Myocyte (in vitro differentiated cells): Measurements from ENCODE around the gene ARVCF. TPM values are rescaled to one million over a fixed set of nuclear protein-coding genes. Genes with fewer than 3 reads are reported as not detected.
"Not testable (repeated sequence)": the region's sequence is repeated elsewhere in the genome, so short reads cannot be mapped to it uniquely, and the experiment has no call there.

Experiments used
- DNase-seq: peaks from one replicate; pipeline ENCODE4 v3.0.0-alpha.2; 2012; ENCODE audit warnings: low read depth
- total RNA-seq: library from RNA; depleted of rRNA; stranded (reverse); fragments of >200 nt; gene quantifications from 2 replicates; pipeline ENCODE4 v1.2.3, GENCODE V29; 2014

ARVCF gene
- total RNA-seq, 1 donor from 2014 or later: 26.2 TPM

DNA sequence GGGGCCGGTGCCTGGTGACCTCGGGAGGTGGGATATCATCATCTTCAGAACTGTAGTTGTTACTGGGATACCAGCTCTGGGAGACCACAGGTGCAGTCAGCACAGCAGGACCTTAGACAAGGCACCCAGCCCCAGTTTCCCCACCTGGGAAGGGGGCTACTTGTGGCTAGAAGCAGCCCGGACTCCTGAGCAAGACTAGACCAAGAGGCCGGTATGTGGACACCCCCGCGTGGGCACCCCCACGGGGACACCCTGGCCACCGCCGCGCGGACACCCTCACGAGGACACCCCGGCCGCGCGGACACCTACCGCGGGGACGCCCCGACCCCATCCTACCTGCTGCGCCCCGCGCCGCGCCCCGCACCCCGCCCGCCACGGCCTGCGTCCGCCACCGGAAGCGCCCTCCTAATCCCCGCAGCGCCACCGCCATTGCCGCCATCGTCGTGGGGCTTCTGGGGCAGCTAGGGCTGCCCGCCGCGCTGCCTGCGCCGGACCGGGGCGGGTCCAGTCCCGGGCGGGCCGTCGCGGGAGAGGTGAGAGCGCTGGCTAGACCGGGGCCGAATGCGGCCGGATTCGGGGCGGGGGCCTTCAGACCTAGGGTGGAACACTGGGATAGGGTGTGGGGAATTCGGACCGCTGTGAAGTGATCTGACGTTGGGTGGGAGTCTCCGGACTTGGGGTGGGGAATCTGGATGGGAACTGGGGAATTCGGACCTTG is 75.1 kb downstream of the ARVCF start, which contains the start of the genes COMT and TXNRD2:
Gene COMT, plus strand, starts transcription at position 408 of the 718 bp plus-strand sequence. CDS start 20,755 bp downstream, outside the sequence.
Gene TXNRD2, minus strand, starts transcription at position 454 of the 718 bp plus-strand sequence. Its CDS starts 15 bp downstream, at position 439.
- peak; percentile 76 for DNase-seq

DNA sequence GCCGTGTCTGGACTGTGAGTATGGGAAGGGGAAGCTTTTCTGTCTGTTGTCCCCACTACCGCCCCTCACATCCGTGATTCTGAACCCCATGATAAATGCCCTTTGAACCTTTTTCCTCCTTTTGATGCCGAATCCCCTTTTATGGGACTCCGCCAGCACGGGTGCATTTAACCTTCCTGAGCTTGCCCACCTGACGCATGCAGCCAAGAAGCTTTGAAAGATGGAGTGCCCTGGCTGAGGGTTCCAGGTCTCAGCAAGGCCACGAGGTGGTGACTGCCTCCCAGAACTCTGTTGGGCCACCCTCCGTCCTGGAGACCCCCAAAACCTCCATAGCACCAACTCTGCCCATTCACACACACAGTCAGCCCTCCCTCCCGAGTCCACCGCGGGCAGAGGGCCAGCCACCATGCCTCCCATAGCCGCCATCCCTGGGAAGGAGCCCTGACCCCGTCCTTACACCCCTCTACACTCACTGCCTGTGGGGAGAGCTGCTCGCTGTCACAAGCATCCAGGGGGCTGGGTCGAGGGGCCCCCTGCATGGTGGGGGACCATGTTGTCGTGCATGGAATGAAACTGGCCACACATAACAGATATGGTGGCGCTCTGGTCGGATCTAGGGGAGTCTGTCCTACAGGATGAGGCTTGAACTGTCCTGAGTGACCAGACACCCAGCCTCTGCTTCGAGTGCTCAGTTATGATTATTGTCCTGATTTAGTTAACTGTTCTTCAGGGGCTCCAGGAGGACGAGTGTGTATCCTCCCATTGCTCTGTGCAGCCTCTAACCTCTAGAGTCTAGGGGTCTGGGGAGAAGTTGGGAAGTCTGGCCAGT is 75.9 kb downstream of the ARVCF start:
- peak; percentile 21 for DNase-seq

DNA sequence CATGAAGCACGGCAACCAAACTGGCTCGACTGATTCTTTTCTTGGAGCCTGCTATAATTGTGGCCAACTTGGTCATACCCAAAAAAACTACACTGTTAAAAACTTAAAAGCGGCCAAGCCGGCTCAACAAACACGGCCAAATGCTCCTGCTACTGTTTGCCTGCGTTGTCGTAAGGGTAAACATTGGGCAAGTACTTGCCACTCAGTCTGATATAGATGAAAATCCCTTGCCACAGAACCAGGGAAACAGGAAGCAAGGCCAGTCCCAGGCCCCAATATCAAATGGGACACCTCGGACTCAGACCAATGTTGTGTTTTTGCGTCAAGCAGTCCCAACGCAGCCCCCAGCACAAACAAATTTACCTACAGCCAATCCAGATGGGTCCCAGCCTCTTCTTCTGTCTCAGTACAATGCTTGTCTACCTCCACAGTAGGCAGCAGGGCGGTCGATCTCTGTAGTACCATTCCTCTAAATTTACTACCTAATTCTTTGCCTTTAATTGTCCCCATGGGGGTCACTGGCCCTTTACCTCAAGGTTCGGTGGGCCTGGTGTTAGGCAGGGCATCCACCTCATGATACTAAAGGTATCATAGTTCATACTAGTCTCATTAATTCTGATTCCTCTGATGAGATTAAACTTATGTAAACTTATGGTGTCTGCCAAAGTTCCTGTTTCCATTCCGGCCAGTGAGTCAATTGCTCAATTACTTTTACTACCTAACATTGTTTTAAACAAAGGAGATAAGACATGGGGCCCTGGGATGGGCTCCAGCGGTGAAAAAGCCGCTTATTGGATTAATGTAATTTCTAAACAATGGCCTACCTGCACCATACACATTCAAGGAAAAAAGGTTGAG is 78.8 kb downstream of the ARVCF start:
- DNase-seq: no peak

DNA sequence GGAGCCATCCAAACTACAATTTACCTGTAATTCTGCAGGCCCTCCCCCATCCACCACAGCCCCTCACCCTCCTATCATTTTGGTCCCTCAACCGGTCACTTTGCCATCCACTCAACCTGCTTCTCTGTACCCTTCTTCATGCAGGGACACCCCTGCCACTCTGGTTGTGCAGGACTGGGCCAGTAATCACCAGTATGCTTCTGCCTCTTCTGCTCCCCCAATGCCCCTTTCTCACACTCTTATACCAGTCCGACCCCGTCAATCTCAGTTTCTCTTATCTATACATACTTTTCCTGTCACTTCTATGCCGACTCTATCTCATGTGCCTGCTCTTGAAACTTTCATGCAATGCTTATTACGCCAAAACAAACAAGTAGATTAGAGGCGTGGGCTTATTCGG is 80.1 kb downstream of the ARVCF start:
- DNase-seq: no peak

DNA sequence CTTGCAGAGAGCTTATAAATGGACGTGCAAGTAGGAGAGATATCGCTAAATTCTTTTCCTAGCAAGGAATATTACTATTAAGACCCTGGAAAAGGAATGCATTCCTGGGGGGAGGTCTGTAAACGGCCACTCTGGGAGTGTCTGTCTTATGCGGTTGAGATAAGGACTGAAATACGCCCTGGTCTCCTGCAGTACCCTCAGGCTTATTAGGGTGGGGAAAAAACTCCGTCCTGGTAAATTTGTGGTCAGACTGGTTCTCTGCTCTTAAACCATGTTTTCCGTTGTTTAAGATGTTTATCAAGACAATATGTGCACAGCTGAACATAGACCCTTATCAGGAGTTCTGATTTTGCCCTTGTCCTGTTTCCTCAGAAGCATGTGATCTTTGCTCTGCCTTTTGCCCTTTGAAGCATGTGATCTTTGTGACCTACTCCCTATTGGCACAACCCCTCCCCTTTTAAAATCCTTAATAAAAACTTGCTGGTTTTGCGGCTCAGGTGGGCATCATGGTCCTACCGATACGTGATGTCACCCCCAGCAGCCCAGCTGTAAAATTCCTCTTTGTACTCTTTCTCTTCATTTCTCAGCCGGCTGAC is 81.4 kb downstream of the ARVCF start:
- not testable (repeated sequence) for DNase-seq

DNA sequence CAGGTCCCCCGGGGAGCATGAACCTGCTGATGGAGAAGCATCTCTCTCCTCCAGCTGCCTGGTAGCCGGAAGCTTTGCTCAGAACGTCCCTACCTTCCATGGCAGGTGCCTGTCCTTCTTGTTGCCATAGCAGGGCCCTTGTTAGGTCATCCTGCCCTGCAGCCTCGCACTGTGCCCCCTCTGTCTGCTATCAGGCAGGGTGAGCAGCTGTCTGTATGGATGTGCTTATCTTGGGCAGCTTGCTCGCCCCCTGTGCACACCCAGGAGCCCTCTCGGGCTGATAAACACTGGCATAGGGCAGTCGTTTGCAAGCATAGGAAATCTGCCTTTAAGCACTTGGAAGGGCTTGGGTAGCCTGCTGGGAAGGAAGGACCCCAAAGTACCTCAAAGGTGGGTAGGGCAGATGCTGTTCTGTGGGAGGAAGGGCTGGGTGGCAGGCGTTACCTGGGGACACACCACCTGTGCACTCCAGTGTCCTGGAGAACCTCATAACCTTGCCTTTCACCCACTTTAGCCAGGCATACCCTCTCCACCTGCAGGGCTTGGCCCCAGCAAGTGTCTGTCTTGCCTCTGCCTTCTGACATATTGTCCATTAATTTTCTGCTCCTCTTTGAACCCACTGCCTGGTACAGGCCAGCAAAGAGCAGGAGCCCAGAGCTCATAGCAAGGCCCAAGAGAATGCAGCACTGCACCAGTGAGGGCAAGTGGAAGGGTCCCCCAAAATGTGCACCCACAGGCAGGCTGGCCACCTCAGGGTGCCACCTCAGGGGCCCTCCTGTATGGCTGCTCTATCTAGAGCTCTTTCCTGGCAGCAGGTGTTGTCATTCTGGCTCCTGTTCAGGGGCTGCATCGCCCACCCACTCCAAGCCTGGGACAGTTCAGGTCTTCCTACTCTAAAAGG is 83.0 kb downstream of the ARVCF start:
- no peak for DNase-seq

DNA sequence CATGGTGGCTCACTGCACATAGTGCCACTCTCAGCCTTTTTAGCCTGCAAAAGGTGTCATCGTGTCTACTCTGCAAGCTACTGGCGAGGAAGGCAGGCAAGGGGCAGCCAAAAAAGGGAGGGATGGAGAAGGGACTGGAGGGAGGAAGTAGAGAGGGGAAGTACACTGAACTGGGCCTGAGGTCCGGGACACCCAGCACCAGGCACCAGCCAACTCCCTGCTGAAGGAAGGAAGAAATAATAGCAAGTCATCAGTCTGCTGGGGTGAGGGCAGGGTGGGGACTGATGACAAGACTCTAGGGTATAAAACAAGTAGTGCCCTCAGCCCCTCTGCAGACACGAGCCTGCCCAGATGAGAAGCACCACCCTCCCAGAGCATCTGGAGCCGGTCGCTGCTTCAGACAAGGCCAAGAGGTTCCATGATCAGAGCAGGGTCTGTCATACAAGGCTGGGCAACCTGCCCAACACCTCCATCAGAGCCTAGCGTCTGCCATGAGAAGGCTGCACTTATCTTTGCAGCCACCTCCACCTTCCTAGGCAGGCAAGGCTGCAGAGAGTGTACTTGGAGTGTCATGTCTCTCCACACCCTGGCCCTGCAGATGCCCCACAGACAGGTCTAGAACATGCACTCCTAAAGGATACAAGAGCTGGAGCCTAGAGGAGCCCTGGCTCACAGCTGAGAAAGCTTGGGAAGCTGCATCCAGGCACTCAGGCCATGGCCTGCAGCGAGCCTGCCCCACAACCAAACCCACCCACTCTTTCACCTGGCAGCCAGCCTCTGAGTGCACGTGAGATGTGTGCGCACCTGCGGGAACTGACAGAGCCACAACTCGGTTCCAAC is 84.0 kb downstream of the ARVCF start:
- no peak for DNase-seq

DNA sequence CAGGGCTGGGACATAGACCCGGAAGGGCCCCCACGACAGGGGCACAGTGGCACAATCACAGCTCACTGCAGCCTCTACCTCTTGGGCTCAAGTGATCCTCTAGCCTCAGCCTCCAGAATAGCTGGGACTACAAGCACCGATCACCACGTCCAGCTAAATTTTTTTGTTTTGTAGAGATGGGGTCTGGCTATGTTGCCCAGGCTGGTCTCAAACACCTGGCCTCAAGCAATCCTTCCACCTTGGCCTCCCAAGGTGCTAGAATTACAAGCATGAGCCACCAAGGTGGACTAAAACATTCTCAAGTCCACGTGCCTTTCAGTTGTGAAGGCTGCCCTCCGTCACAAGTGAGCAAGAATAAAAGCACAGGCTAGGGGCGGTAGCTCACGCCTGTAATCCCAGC is 85.1 kb downstream of the ARVCF start:
- DNase-seq: no peak

DNA sequence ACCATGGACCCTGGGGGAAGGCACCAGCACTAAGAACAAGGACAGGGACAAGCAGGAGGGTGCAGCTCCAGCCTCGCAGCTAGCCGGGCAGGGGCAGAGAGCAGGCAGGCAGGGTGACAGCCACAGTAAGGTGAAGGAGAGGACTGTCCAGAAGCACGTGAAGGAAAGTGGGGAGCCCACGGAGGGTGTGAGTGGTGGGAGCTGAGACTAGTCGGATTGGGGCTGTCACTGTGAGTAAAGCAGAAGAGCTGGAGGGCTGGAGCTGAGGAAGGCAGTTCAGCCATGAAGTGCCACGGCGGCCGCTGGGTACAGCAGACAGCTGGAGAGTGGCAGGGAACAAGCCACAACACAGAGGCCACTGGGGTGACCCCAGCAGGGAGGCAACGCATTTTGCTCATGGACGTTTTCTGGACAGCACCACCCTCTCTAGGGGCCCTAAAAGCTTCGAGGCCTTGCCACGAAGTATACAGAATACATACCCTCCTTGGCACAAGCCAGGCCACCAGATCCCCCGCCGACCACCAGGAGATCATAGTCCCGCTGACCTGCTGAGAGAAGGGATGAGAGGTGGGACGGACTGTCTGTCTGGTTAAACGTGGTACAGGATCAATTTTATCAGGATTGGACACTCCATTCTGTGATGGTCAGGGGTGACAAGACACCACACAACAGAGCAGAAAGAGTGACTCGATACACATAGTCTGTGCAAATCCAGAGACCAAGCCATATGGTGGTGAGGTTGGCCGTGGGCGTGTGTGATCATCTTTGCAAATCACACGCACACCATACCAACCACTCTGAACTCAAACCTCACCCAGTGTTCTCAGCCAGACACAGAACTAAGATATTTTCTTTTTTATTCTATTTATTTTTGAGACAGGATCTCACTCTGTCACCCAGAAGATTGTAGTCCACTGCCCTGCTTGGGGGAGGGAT is 85.8 kb downstream of the ARVCF start:
- no peak for DNase-seq

DNA sequence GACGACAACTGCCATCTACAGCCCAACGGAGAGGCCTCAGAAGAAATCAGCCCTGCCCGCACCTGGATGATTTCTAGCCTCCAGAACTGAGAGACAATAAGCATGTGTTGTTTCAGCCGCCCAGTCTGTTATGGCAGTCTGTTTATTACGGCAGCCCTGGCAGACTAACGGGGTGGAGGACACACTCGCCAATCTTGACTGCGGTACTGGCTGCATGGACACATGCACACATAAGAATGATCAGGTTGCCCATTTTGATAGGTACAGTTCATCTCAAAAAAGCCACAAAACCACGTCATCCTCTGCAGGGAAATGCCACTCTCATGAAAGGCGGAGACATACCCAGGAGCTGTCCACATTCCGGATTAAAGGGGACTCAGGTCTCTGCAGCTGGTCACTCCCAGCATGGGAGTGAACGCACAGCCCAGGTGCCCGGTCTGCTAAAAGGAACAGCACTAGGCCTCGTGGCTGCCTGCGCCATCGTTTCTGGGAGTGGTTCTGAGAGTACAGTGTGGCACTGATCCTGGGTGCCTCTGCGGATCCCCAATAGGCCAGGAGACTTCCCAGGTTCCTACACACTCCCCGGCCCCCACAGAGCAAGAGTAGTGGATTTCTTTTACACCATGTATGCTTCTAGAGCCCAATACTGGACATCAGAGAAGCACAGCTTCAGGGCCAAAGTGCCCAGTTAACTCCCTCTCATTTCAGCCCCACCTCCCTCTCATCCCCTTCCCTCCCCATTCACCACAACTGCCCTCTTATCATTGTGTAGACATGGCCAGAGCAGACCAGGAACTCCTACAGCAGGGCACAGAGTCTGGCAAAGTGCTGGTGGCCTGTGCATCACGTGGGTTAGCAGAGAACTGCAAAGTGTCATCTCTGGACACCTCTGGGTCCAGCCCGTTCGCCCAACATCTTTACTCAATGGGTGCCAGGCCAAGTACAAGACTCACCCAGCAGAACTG is 86.8 kb downstream of the ARVCF start:
- peak; percentile 28 for DNase-seq

DNA sequence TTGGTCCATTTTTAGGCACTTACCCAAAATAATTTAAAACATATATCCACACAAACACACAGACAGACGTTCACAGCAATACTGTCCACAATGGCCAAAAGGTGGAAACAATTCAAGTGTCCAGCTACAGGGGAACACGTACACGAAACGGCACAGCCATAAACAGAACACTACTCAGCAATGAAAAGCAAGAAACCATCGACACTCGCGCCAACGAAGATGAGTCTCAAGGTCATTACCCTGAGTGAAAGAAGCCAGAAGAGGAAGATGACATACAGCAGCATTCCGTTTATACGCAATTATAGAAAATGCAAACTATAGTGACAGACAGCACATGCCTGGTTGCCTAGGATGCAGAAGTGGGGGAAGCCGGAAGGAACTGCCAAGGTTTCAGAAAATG is 88.4 kb downstream of the ARVCF start:
- DNase-seq: no peak

DNA sequence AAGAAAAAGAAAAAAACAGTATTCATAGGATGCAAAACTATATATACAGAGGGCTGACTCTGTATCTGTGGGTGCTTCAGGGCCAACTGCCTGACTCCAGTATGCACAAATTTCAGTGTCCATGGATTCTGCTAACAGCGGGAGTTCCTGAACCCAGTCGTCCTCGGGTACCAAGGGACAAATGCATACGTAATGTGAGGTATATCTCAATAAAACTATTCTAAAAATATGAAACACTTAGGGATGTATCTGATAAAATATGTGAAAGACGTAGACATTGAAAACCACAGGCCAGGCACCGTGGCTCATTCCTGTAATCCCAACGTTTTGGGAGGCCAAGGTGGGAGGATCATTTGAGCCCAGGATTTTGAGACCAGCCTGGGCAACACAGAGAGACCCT is 88.9 kb downstream of the ARVCF start:
- DNase-seq: no peak

DNA sequence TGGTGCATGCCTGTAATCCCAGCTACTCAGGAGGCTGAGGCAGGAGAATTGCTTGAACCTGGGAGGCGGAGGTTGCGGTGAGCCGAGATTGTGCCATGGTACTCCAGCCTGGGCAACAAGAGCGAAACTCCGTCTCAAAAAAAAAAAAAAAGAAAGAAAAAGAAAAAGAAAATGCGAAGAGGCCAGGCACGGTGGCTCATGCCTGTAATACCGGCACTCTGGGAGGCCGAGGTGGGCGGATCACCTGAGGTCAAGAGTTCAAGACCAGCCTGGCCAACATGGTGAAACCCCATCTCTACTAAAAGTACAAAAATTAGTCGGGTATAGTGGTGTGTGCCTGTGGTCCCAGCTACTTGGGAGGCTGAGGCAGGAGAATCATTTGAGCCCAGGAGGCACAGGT is 90.6 kb downstream of the ARVCF start:
- DNase-seq: not testable (repeated sequence)

DNA sequence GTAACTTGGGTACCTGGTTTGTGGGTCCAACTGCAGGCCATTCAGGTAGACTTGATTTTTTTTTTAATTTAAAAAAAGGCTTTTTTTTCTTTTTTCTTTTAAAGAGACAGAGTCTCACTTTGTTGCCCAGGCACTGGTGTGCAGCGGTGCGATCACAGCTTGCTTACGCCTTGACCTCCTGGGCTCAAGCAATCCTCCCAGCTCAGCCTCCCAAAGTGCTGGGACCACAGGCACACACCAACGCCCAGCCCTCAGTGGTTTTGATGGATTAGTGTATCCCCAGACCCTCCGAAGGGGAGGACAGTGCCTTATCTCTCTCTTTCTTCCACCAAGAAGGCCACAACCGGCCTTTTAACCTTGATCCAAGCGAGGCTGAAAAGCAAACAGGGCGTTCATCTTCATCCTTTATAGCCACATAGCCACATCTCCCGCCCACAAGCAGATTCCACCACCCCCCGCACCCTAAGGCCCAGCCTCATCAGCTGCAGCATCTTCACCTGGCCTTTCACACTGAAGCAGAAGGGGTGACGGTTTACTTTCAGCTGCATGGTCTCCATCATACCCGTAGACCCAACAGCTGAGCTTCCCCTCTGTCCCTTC is 92.6 kb downstream of the ARVCF start:
- DNase-seq: no peak

DNA sequence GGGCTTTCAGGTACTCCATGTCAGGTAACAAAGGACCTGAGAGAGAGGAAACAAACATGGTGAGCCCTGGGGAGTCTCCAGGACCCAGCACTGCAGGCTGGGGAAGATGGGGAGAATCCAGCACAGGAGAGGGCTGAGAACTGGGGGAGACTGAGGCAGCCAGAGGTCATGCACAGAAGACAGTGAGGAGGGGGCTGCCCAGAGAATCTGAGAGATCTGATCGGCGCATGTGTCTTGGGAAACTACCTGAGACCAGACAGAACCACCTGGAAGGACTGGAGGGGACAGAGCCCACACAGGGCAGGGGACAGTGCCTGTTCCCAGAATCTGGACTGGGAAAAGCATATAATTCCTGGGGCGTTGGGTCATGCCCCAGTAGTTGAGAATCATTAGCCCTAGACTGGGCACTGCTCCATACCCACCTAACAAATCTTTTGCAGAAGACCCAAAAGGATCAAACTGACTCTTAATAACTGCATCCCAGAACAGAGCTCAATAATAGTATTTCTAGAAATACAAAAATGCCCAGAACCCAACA is 95.0 kb downstream of the ARVCF start:
- DNase-seq: no peak
